HCT116 (cell line): ENCODE results near the gene TMCC3. TPM values are rescaled to one million over a fixed set of nuclear protein-coding genes. Genes with fewer than 3 reads are reported as not detected.

Experiments used
- ATAC-seq: fragments of 200-7000 bp; cut with Tn5 transposase; 2 replicates; pipeline ENCODE4 v1.9.1; 2020; ENCODE audit warnings: mild to moderate bottlenecking, moderate library complexity
- BruUV-seq: library from RNA; stranded (reverse); fragments of 400-500 nt; replicated peaks from 2 replicates; lab custom pipeline; 2021; lab: Mats Ljungman, UMichigan
- CTCF ChIA-PET: fragments of 300-600 bp; sonication (Branson Sonifier 250); formaldehyde crosslinking; loops from one replicate; lab custom pipeline; 2021; ENCODE audit warnings: antibody characterized with exemption; lab: Charles Lee
- POLR2A ChIA-PET: fragments of 300-600, 350-600 bp; sonication (Branson Sonifier 250); formaldehyde crosslinking; loops from one replicate; lab custom pipeline; 2021; ENCODE audit warnings: antibody characterized with exemption; lab: Charles Lee
- RAD21 ChIA-PET, 2 experiments: fragments of 300-600 bp; sonication (Branson Sonifier 250); formaldehyde crosslinking; loops; one replicate each; lab custom pipeline; 2023; ENCODE audit warnings: low total read pairs in 2 of 2; ENCODE audit not compliant: uncharacterized antibody in 2 of 2, unreplicated experiment in 2 of 2, low non-redundant PET in 1 of 2; lab: Charles Lee
- DNase-seq: peaks from one replicate; pipeline ENCODE4 v3.0.0-alpha.2; 2010; ENCODE audit warnings: low read depth, low spot score
- H2AFZ ChIP-seq: fragments of 200-600 bp; shearing (Covaris generic), sonication (generic); 2 replicates; pipeline ENCODE4 v1.6.1; 2017; ENCODE audit warnings: low read depth, mixed run types, mixed read lengths, antibody characterized with exemption, low read length; ENCODE audit not compliant: poor library complexity, severe bottlenecking
- H3K27ac ChIP-seq: 2 replicates; pipeline ENCODE4 v1.5.1; 2012; ENCODE audit warnings: low read depth, low read length
- H3K27me3 ChIP-seq: fragments of 200-600 bp; sonication (generic); 2 replicates; pipeline ENCODE4 v1.6.1; 2016; ENCODE audit warnings: mixed run types, low read length, mixed read lengths; ENCODE audit not compliant: insufficient read depth
- H3K36me3 ChIP-seq, 2 experiments: fragments of 200-500 bp in 1 of 2; fragments of 200-600 bp in 1 of 2; sonication (Bioruptor generic) in 1 of 2; sonication (generic) in 1 of 2; 2 replicates each; pipeline versions ENCODE4 v1.5.1 to v1.6.1; 2014 to 2016; ENCODE audit warnings: low read length in 2 of 2, inconsistent platforms in 1 of 2, mixed read lengths in 1 of 2, mixed run types in 1 of 2; ENCODE audit not compliant: insufficient read depth in 2 of 2, control insufficient read depth in 1 of 2
- H3K4me1 ChIP-seq, 2 experiments: fragments of 200-600 bp in 1 of 2; sonication (generic) in 1 of 2; 2 replicates each; pipeline versions ENCODE4 v1.5.1 to v1.6.1; 2012 to 2017; ENCODE audit warnings: low read length in 2 of 2, inconsistent platforms in 1 of 2, mild to moderate bottlenecking in 1 of 2, mixed read lengths in 1 of 2, mixed run types in 1 of 2, moderate library complexity in 1 of 2; ENCODE audit not compliant: insufficient read depth in 2 of 2, control insufficient read depth in 1 of 2
- H3K4me2 ChIP-seq: fragments of 200-600 bp; sonication (generic); 2 replicates; pipeline ENCODE4 v1.6.1; 2017; ENCODE audit warnings: mixed run types, low read length, mixed read lengths
- H3K4me3 ChIP-seq, 2 experiments: fragments of 200-600 bp in 1 of 2; sonication (generic) in 1 of 2; replicated peaks in 1 of 2; 2 replicates each; pipeline ENCODE4 v1.5.1; 2011 to 2016; ENCODE audit warnings: low read length in 2 of 2, control low read depth in 1 of 2, low read depth in 1 of 2, mild to moderate bottlenecking in 1 of 2, mixed read lengths in 1 of 2, mixed run types in 1 of 2
- H3K79me2 ChIP-seq: fragments of 200-600 bp; sonication (generic); 2 replicates; pipeline ENCODE4 v1.6.1; 2017; ENCODE audit warnings: mild to moderate bottlenecking, mixed run types, low read length, moderate library complexity, mixed read lengths; ENCODE audit not compliant: insufficient read depth
- H3K9ac ChIP-seq: fragments of 200-600 bp; sonication (generic); 2 replicates; pipeline ENCODE4 v1.6.1; 2016; ENCODE audit warnings: low read length, mixed read lengths
- H3K9me2 ChIP-seq: fragments of 200-600 bp; sonication (generic), shearing (Covaris generic); 2 replicates; pipeline ENCODE4 v1.6.1; 2017; ENCODE audit warnings: mixed run types, mild to moderate bottlenecking, moderate library complexity; ENCODE audit not compliant: insufficient read depth
- H3K9me3 ChIP-seq, 2 experiments: fragments of 200-500 bp in 1 of 2; fragments of 200-600 bp in 1 of 2; sonication (Bioruptor generic) in 1 of 2; sonication (generic) in 1 of 2; 2 replicates each; pipeline ENCODE4 v1.6.1; 2014 to 2017; ENCODE audit warnings: low read length in 2 of 2, mixed read lengths in 2 of 2, inconsistent platforms in 1 of 2, low read depth in 1 of 2, mild to moderate bottlenecking in 1 of 2, mixed run types in 1 of 2, moderate library complexity in 1 of 2; ENCODE audit not compliant: control insufficient read depth in 1 of 2, insufficient read depth in 1 of 2
- H4K20me1 ChIP-seq: fragments of 200-600 bp; sonication (generic), shearing (Covaris generic); 2 replicates; pipeline ENCODE4 v1.6.1; 2017; ENCODE audit warnings: mixed run types, mild to moderate bottlenecking, moderate library complexity; ENCODE audit not compliant: insufficient read depth
- EGR1 ChIP-seq: IDR thresholded peaks from 2 replicates; pipeline ENCODE4 v1.6.1; 2012; ENCODE audit warnings: low read depth
- ELF1 ChIP-seq: IDR thresholded peaks from 2 replicates; pipeline ENCODE4 v1.6.1; 2012; ENCODE audit warnings: low read depth, borderline replicate concordance
- JUND ChIP-seq: IDR thresholded peaks from 2 replicates; pipeline ENCODE4 v1.6.1; 2012
- POLR2A ChIP-seq: IDR thresholded peaks from 2 replicates; pipeline ENCODE4 v1.7.0; 2011; ENCODE audit warnings: borderline replicate concordance; ENCODE audit not compliant: insufficient read depth, insufficient read length; ENCODE audit errors: extremely low read depth
- RAD21 ChIP-seq: IDR thresholded peaks from 2 replicates; pipeline ENCODE4 v1.6.1; 2012; ENCODE audit warnings: low read depth, mild to moderate bottlenecking
- SIN3A ChIP-seq: IDR thresholded peaks from 2 replicates; pipeline ENCODE4 v1.6.1; 2012; ENCODE audit warnings: low read depth
- SP1 ChIP-seq: IDR thresholded peaks from 2 replicates; pipeline ENCODE4 v1.6.1; 2012; ENCODE audit warnings: low read depth
- ZNF274 ChIP-seq: fragments of 200-500 bp; sonication (Bioruptor generic); IDR thresholded peaks from 2 replicates; pipeline ENCODE4 v1.6.1; 2014; ENCODE audit warnings: mild to moderate bottlenecking, low read depth, low read length, inconsistent platforms
- intact Hi-C: fragments of 100-400 bp; cut with micrococcal nuclease; formaldehyde crosslinking; loops from 2 replicates; pipeline ENCODE4 v1.10.0; 2022
- total RNA-seq: library from RNA; stranded (reverse); gene quantifications from one replicate; pipeline ENCODE4 v1.2.1, GENCODE V29; 2021; ENCODE audit not compliant: unreplicated experiment
- TF ChIP-seq, protein P1 (sequence below): IDR thresholded peaks from 2 replicates; pipeline ENCODE4 v1.6.1; 2012
- TF ChIP-seq, protein P2 (sequence below): IDR thresholded peaks from 2 replicates; pipeline ENCODE4 v1.6.1; 2012
- TF ChIP-seq, protein P3 (sequence below), 3 experiments: fragments of 200-600 bp in 1 of 3; sonication (generic) in 1 of 3; IDR thresholded peaks in 2 of 3; conservative IDR thresholded peaks in 1 of 3; 2 replicates each; pipeline ENCODE4 v1.5.1; 2012 to 2017; ENCODE audit warnings: low read depth in 2 of 3, low read length in 2 of 3, antibody characterized with exemption in 1 of 3, borderline replicate concordance in 1 of 3, control low read depth in 1 of 3, mild to moderate bottlenecking in 1 of 3, mixed read lengths in 1 of 3, mixed run types in 1 of 3, moderate library complexity in 1 of 3; ENCODE audit not compliant: insufficient read depth in 1 of 3

Gene TMCC3
- total RNA-seq, 1 experiment from 2014 or later, result 4.5 TPM

DNA sequence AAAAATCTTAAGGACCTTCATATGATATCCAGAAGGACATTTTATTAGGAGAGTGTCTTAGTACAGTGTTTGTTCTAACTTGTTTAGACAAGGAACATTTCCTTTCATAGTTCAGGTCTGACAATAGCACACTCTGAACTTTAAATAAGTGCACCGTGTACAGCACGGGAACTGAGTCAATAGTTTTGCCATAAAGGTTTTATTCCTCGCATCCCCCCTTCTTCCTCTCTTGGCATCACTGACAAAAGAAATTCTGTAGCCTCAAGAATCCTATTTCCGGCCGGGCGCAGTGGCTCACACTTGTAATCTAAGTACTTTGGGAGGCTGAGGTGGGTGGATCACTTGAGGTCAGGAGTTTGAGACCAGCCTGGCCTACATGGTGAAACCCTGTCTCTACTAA, 58.3 kb downstream of the TMCC3 start:
- Histone ChIP-seq H2AFZ (no peak overlapping the region), H3K4me2 (no peak overlapping the region), H3K27ac (no peak overlapping the region), H4K20me1 (no peaks in the 10 kb centered on the region), H3K36me3 (no peaks in the 10 kb centered on the region), H3K9me3 (no peaks in the 10 kb centered on the region), H3K79me2 (no peaks in the 10 kb centered on the region), H3K27me3 (no peaks in the 10 kb centered on the region), H3K9me2 (no peaks in the 10 kb centered on the region), H3K9ac (no peak overlapping the region), H3K4me3 (no peak overlapping the region), H3K4me1 (peaks cover 0 to 11% of the 10 kb centered on the region in 2 experiments; a peak in 1 of 4 replicates)
- no TSS peak for BruUV-seq
- DNase-seq (no peak), ATAC-seq (no peak)
- ChIA-PET CTCF (no interaction called here), RAD21 (no interaction called here), POLR2A (no interaction called here)
- intact Hi-C loops, result no loop called here
- TF ChIP-seq, protein P1, sequence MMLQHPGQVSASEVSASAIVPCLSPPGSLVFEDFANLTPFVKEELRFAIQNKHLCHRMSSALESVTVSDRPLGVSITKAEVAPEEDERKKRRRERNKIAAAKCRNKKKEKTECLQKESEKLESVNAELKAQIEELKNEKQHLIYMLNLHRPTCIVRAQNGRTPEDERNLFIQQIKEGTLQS, result no peak
- TF ChIP-seq ELF1, result no peak
- TF ChIP-seq RAD21, result no peak
- TF ChIP-seq EGR1, result no peak
- no peak for TF ChIP-seq SP1
- TF ChIP-seq ZNF274, result no peak
- TF ChIP-seq, protein P2, sequence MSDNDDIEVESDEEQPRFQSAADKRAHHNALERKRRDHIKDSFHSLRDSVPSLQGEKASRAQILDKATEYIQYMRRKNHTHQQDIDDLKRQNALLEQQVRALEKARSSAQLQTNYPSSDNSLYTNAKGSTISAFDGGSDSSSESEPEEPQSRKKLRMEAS, result no peak
- no peak for TF ChIP-seq JUND
- TF ChIP-seq SIN3A, result no peak
- TF ChIP-seq, protein P3, sequence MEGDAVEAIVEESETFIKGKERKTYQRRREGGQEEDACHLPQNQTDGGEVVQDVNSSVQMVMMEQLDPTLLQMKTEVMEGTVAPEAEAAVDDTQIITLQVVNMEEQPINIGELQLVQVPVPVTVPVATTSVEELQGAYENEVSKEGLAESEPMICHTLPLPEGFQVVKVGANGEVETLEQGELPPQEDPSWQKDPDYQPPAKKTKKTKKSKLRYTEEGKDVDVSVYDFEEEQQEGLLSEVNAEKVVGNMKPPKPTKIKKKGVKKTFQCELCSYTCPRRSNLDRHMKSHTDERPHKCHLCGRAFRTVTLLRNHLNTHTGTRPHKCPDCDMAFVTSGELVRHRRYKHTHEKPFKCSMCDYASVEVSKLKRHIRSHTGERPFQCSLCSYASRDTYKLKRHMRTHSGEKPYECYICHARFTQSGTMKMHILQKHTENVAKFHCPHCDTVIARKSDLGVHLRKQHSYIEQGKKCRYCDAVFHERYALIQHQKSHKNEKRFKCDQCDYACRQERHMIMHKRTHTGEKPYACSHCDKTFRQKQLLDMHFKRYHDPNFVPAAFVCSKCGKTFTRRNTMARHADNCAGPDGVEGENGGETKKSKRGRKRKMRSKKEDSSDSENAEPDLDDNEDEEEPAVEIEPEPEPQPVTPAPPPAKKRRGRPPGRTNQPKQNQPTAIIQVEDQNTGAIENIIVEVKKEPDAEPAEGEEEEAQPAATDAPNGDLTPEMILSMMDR (IDR thresholded peaks at IDR 0.05 in 2 of 3, conservative IDR thresholded peaks at IDR 0.05 in 1 of 3; ENCODE audit: borderline replicate concordance in 1 of 3, insufficient read depth in 1 of 3, low read depth in 2 of 3, low read length in 2 of 3), result no peak
- no peak for TF ChIP-seq POLR2A
